Neutrophil (primary cell): ENCODE data around the gene ZBTB20.

Experiments used
- H3K27ac ChIP-seq: fragments of 200-600 bp; sonication (generic); 2 replicates; pipeline ENCODE4 v1.5.1; 2016; ENCODE audit warnings: mild to moderate bottlenecking, moderate library complexity
- H3K27me3 ChIP-seq: fragments of 200-600 bp; sonication (generic); 2 replicates; pipeline ENCODE4 v1.6.0; 2016; ENCODE audit warnings: mild to moderate bottlenecking
- H3K36me3 ChIP-seq: fragments of 200-600 bp; sonication (generic); 2 replicates; pipeline ENCODE4 v1.5.1; 2017
- H3K4me1 ChIP-seq, 2 experiments: fragments of 200-600 bp in 1 of 2; sonication (generic) in 1 of 2; 1 replicate in 1 of 2; 2 replicates in 1 of 2; pipeline versions ENCODE4 v1.5.1 to v1.6.1; 2013 to 2016; ENCODE audit warnings: low read depth in 1 of 2, low read length in 1 of 2, mild to moderate bottlenecking in 1 of 2, moderate library complexity in 1 of 2; ENCODE audit not compliant: control insufficient read depth in 1 of 2, insufficient read depth in 1 of 2
- H3K4me3 ChIP-seq, 2 experiments: fragments of 200-600 bp in 1 of 2; sonication (generic) in 1 of 2; 1 replicate in 1 of 2; 2 replicates in 1 of 2; pipeline ENCODE4 v1.5.1; 2013 to 2016; ENCODE audit warnings: low read depth in 1 of 2, low read length in 1 of 2, mild to moderate bottlenecking in 1 of 2, moderate library complexity in 1 of 2
- H3K9me3 ChIP-seq: fragments of 200-600 bp; sonication (generic); 2 replicates; pipeline ENCODE4 v1.5.1; 2016
- TF ChIP-seq, protein P1 (sequence below): fragments of 200-600 bp; sonication (generic); IDR thresholded peaks from 2 replicates; pipeline ENCODE4 v1.5.1; 2016; ENCODE audit warnings: antibody characterized with exemption

Gene ZBTB20

DNA sequence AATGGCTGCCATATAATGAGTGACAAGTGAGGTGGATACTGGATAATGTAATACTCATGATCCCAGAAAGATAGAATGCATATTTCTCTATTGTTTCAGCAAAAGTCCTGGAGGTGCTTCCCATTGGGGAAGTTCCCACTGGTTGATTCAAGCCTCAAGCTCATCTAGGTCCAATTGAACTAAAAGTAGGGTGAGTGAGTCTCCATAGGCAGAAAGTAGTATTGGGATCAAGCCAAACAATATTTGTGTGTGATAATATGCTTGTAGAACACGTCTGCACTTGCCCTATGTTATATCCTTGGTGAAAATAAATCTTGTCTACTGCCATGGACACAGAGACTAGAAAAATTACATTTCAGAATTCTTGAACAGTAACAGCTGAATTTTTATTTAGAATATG is 14.8 kb upstream of the ZBTB20 start:
- TF ChIP-seq, protein P1, sequence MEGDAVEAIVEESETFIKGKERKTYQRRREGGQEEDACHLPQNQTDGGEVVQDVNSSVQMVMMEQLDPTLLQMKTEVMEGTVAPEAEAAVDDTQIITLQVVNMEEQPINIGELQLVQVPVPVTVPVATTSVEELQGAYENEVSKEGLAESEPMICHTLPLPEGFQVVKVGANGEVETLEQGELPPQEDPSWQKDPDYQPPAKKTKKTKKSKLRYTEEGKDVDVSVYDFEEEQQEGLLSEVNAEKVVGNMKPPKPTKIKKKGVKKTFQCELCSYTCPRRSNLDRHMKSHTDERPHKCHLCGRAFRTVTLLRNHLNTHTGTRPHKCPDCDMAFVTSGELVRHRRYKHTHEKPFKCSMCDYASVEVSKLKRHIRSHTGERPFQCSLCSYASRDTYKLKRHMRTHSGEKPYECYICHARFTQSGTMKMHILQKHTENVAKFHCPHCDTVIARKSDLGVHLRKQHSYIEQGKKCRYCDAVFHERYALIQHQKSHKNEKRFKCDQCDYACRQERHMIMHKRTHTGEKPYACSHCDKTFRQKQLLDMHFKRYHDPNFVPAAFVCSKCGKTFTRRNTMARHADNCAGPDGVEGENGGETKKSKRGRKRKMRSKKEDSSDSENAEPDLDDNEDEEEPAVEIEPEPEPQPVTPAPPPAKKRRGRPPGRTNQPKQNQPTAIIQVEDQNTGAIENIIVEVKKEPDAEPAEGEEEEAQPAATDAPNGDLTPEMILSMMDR: no peak
- Histone ChIP-seq H3K4me3 (no peak overlapping the region), H3K27ac (no peak overlapping the region), H3K27me3 (no peaks in the 10 kb centered on the region), H3K36me3 (no peaks in the 10 kb centered on the region), H3K4me1 (peaks cover 11 to 14% of the 10 kb centered on the region in 2 experiments), H3K9me3 (no peaks in the 10 kb centered on the region)

DNA sequence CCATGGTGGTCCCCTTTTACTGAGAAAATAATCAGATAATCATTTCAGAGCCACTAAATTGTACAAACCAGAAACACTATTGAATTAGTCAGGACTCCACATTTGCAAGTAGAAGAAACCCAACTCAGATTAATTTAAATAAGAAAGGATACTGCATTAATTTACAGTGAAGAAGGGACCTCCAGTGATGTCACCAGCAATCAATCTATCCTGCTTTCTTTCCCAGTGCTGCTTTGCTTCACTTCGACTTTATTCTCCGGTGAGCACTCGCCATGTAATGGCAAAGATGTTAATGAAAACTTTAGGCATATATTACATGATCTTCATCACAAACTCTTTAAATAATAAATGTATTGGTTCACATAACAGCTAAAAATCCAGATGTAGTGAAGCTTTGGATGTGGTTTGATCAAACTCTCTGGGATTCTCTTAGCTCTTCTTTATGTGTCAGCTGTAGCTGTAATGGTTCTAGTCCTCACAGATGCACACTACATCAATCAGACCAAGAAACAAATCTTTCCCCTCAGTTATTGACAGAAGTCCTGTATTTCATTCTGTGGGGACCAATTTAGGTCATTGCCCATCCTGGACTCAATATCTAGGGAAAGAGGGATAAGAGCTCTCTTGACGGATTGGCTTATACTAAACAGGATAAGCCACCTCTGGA is 14.2 kb upstream of the ZBTB20 start:
- TF ChIP-seq, protein P1: no peak
- H3K27me3 ChIP-seq: no peaks in the 10 kb centered on the region
- no peaks in the 10 kb centered on the region for H3K9me3 ChIP-seq
- peaks cover 11 to 14% of the 10 kb centered on the region in 2 experiments for H3K4me1 ChIP-seq
- H3K27ac ChIP-seq: no peak overlapping the region
- no peak overlapping the region for H3K4me3 ChIP-seq
- H3K36me3 ChIP-seq: no peaks in the 10 kb centered on the region

DNA sequence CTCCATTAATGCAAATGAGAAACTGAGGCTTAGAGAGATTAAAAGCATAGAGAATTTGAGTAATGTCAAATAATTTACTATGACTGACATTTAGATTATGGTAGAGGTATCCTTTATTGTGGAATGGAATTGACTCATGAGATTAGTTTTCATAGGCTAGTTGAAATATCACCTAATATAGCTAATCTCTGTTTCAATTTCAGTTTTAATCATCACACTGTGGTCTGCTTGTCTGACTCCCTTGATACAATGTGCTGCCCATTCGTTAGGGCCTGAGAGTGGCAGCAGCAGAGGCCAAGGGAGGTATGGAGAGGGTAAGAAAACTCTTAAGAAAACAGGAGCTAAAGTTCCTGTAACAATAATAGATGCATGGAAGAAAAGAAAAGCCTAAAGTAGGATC is 13.2 kb upstream of the ZBTB20 start:
- Histone ChIP-seq H3K36me3 (no peaks in the 10 kb centered on the region), H3K27me3 (no peaks in the 10 kb centered on the region), H3K27ac (no peak overlapping the region), H3K9me3 (no peaks in the 10 kb centered on the region), H3K4me3 (no peak overlapping the region), H3K4me1 (peaks cover 11 to 14% of the 10 kb centered on the region in 2 experiments)
- TF ChIP-seq, protein P1: no peak

DNA sequence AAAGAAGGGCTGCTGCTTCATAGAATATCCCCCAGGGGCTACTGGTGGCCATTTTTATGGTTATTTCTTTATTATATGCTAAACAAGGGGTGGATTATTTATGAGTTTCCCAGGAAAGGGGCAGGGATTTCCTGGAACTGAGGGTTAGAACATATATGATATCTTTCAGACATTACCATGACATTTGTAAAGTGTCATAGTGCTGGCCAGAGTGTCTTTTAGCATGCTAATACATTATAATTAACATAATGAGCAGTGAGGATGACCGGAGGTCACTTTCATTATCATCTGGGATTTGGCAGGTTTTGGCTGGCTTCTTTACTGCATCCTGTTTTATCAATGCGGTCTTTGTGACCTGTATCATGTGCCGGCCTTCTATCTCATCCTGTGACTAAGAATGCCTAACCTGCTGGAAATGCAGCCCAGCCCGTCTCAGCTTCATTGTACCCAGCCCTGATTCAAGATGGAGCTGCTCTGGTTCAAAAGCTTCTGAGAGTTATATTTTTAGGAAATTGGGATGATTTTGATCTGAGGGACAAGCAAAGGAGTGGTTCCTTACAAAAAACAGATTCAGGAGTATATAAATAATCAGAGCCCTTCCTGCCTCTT is 9.1 kb upstream of the ZBTB20 start:
- no peak overlapping the region for H3K4me3 ChIP-seq
- no peaks in the 10 kb centered on the region for H3K4me1 ChIP-seq
- no peaks in the 10 kb centered on the region for H3K27me3 ChIP-seq
- TF ChIP-seq, protein P1: no peak
- H3K36me3 ChIP-seq: no peaks in the 10 kb centered on the region
- no peak overlapping the region for H3K27ac ChIP-seq
- no peaks in the 10 kb centered on the region for H3K9me3 ChIP-seq

DNA sequence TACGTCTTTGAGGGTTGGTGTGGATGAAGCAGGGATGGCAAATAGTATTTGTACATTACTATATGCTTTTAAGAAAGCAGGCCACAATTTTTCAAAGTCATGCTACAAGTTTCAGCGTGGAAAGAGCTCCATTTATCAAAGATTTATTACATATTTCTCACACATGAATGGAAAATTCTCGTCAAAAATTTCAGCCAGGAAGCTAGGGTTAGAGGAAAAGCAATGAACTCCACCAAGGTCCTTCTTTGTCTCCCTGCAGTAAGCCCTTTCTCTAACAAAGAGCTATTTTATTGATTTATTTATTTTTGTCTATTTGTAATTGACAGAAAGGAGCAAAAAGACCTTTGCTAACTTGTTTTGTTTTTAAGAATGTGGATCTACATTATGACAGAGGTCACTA is 7.5 kb upstream of the ZBTB20 start:
- no peaks in the 10 kb centered on the region for H3K9me3 ChIP-seq
- H3K36me3 ChIP-seq: no peaks in the 10 kb centered on the region
- H3K4me3 ChIP-seq: no peak overlapping the region
- no peaks in the 10 kb centered on the region for H3K27me3 ChIP-seq
- H3K4me1 ChIP-seq: no peaks in the 10 kb centered on the region
- no peak overlapping the region for H3K27ac ChIP-seq
- TF ChIP-seq, protein P1: no peak
